Measurements from ENCODE around the gene SEC14L5. TPM values are rescaled to one million over a fixed set of nuclear protein-coding genes. Genes with fewer than 3 reads are reported as not detected.

The SEC14L5 gene
- total RNA-seq, 1 experiment from 2014 or later, result 0.27 TPM

DNA sequence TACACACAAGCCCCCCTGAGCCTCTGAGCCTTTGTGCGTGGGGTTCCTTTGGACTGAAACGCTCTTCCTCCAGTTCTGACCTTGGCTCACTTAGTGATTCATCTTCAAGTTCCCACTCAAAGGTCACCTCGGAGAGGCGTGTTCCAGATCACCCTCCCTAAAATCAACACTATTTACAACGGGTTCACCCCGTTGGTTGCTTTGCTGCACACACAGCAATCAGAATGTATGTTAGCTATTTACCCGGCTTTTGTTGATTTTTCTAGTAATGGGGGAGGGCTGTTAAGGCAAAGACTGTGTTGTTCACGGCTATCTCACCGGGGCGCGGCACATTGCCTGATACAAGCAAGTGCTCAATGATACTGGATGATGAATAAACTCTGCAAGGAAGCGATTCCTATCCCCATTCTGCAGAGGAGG lies 74.6 kb downstream of the SEC14L5 start:
- Histone ChIP-seq H3K9ac (ENCODE audit: low read length) (peak overlapping the region; percentile 81), H3K4me1 (ENCODE audit: control insufficient read depth in 1 of 2, insufficient read depth in 2 of 2, low read length in 2 of 2) (peaks cover 10 to 27% of the 10 kb centered on the region in 2 experiments; a peak in 3 of 4 replicates), H3K4me3 (replicated peaks in 1 of 2; ENCODE audit: low read depth in 1 of 2, low read length in 2 of 2) (peak overlapping the region; percentile 74 to 94), H3K9me3 (ENCODE audit: control insufficient read depth in 1 of 2, insufficient read depth in 1 of 2, low read depth in 1 of 2, low read length in 2 of 2) (no peaks in the 10 kb centered on the region), H2AFZ (ENCODE audit: low read depth, low read length, poor library complexity, severe bottlenecking) (no peak overlapping the region), H3K4me2 (ENCODE audit: low read length) (peak overlapping the region; percentile 97), H3K9me2 (ENCODE audit: insufficient read depth) (no peaks in the 10 kb centered on the region), H3K79me2 (ENCODE audit: insufficient read depth, low read length) (0 out of 2 replicates have a peak, but pooled peaks cover 6% of the 10 kb centered on the region), H3K27ac (ENCODE audit: low read depth, low read length) (peak overlapping the region; percentile 70; the same call in 1 of the 2 replicates), H4K20me1 (ENCODE audit: insufficient read depth) (no peaks in the 10 kb centered on the region), H3K27me3 (ENCODE audit: insufficient read depth, low read length) (no peaks in the 10 kb centered on the region), H3K36me3 (ENCODE audit: control insufficient read depth in 1 of 2, insufficient read depth in 2 of 2, low read length in 2 of 2) (no peaks in the 10 kb centered on the region)
- DNase-seq (ENCODE audit: low read depth, low spot score) (no peak), ATAC-seq (no peak)
- TSS peak; percentile 69 for BruUV-seq (replicated peaks)
- POLR2A ChIA-PET, result no interaction called here
- CTCF ChIA-PET, result no interaction called here
- intact Hi-C loops (cut with micrococcal nuclease), result no loop called here
- RAD21 ChIA-PET (ENCODE audit: low non-redundant PET in 1 of 2, low total read pairs in 2 of 2, uncharacterized antibody in 2 of 2, unreplicated experiment in 2 of 2), result no interaction called here
- TF ChIP-seq FOSL1 (IDR thresholded peaks at IDR 0.05; ENCODE audit: low read depth) (no peak), SIN3A (IDR thresholded peaks at IDR 0.05; ENCODE audit: low read depth) (no peak), CBX3 (IDR thresholded peaks at IDR 0.05; ENCODE audit: low read depth) (no peak), RAD21 (IDR thresholded peaks at IDR 0.05; ENCODE audit: low read depth) (no peak), EZH2 (IDR thresholded peaks at IDR 0.05) (no peak), EGR1 (IDR thresholded peaks at IDR 0.05; ENCODE audit: low read depth) (no peak), ELF1 (IDR thresholded peaks at IDR 0.05; ENCODE audit: borderline replicate concordance, low read depth) (no peak), ATF3 (IDR thresholded peaks at IDR 0.05) (no peak), TCF7L2 (IDR thresholded peaks at IDR 0.05; ENCODE audit: borderline replicate concordance, extremely low read depth, insufficient read depth, insufficient read length) (no peak), REST (IDR thresholded peaks at IDR 0.05; ENCODE audit: low read depth) (no peak), SP1 (IDR thresholded peaks at IDR 0.05; ENCODE audit: low read depth) (no peak), POLR2AphosphoS5 (IDR thresholded peaks at IDR 0.05; ENCODE audit: low read depth, low read length) (no peak), ZNF274 (IDR thresholded peaks at IDR 0.05; ENCODE audit: low read depth, low read length) (no peak)
- TF ChIP-seq, protein P1, sequence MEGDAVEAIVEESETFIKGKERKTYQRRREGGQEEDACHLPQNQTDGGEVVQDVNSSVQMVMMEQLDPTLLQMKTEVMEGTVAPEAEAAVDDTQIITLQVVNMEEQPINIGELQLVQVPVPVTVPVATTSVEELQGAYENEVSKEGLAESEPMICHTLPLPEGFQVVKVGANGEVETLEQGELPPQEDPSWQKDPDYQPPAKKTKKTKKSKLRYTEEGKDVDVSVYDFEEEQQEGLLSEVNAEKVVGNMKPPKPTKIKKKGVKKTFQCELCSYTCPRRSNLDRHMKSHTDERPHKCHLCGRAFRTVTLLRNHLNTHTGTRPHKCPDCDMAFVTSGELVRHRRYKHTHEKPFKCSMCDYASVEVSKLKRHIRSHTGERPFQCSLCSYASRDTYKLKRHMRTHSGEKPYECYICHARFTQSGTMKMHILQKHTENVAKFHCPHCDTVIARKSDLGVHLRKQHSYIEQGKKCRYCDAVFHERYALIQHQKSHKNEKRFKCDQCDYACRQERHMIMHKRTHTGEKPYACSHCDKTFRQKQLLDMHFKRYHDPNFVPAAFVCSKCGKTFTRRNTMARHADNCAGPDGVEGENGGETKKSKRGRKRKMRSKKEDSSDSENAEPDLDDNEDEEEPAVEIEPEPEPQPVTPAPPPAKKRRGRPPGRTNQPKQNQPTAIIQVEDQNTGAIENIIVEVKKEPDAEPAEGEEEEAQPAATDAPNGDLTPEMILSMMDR (IDR thresholded peaks at IDR 0.05 in 2 of 3, conservative IDR thresholded peaks at IDR 0.05 in 1 of 3; ENCODE audit: borderline replicate concordance in 1 of 3, insufficient read depth in 1 of 3, low read depth in 2 of 3, low read length in 2 of 3), result no peak
- TF ChIP-seq, protein P2, sequence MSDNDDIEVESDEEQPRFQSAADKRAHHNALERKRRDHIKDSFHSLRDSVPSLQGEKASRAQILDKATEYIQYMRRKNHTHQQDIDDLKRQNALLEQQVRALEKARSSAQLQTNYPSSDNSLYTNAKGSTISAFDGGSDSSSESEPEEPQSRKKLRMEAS (IDR thresholded peaks at IDR 0.05), result no peak
